Measurements from ENCODE around the gene KLHL1.

The KLHL1 gene

DNA sequence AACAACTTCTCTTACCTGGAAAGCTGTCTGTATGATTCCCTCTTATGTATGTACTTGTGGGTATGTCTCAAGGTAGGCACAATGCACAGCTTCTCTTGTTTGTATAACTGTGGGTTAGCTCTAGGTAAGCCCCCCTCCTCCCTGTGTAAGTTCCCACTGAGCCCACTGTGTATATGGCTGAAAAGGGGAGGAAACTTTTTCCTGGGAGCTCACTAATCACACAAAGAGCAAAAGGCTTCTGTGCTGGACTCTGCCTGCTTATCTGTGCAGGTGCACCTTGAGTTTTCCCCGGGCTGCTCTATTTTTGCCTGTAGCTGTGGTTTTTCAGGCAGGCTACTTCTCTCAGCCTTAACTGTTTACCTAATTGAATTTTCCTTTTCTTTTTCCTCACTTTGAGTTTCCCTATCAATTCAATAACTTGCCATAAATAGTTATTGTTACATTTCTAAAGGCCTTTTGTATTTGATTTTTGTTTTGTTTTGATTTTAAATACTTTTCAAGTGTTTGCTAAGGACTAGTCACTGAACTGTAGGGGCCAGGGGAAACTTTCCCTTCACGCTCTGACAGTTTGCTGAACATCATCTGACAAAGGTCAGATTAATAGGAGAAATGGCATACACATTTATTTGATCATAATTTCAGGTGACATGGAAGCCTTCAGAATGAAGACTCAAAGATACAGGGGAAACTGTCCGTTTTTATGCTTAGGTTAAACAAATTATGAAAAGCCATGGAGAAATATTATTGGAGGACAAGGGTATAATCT is 424.1 kb downstream of the KLHL1 start:
- no peak for DNase-seq (ENCODE audit: low read depth in 1 of 2, low spot score in 1 of 2)

DNA sequence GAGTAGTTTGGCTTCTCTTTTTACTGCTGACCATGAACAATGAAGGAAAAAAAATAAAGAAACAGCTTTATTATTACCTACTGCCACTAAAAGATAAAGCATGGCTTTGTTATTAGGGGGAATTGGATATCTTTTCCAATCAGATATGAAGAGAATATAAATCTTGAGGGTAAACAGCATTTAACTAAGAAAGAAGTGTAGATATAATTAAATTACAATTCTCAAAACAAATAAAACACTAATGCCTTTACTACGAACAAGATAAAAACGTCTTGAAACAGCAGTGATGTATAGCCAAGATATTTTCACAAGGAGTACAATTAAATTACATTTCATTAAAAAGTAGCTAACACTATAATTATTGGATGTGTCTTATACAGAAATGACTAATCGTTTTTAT is 426.5 kb downstream of the KLHL1 start:
- no peak for DNase-seq (ENCODE audit: low read depth in 1 of 2, low spot score in 1 of 2)

DNA sequence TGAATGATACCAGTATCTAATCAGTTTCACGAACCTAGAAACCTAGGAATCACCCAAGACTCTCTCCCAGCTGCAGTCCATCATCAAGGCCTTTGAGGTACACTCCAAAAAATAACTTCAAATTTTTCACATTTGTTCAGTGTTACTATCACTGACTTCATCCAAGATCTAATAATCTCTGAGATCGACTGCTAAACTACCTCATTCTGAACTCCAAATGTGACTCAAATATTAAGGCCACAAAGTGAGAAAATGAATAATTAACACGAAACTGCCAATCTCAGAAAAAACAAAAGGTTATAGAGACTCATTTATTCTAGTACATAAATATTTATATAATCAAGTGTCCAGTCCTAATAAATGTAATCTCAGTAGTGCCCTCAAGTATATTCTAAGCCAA is 430.9 kb downstream of the KLHL1 start:
- no peak for DNase-seq (ENCODE audit: low read depth in 1 of 2, low spot score in 1 of 2)

DNA sequence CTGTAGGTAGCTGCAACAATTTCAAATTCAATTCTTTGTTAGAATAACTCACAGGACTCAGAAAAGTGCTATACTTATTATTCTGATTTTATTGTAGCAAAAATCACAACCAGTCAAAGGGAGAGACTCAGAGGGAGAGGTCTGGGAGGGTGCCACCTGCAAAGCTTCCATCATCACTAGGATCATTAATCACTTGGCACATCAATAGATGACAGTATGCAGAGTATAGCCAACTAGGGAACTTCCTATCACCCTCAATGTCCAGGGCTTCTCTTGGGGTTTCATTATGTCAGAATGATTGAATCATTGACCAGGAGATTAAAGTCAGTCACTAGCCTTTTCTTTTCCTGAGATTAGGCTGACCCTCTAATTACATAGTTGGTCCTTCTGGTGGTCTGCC is 432.0 kb downstream of the KLHL1 start:
- DNase-seq (ENCODE audit: low read depth in 1 of 2, low spot score in 1 of 2), result no peak

DNA sequence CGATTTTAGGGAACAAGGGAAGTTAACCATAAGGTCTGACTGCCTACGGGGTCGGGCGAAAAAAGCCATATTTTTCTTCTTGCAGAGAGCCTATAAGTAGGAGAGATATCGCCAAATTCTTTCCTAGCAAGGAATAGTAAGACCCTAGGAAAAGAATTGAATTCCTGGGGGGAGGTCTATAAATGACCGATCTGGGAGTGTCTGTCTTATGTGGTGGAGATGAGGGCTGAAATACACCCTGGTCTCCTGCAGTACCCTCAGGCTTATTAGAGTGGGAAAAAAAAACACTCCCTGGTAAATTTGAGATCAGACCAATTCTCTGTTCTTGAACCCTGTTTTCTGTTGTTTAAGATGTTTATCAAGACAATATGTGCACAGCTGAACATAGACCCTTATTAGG is 448.1 kb downstream of the KLHL1 start:
- DNase-seq (ENCODE audit: low read depth in 1 of 2, low spot score in 1 of 2), result no peak

DNA sequence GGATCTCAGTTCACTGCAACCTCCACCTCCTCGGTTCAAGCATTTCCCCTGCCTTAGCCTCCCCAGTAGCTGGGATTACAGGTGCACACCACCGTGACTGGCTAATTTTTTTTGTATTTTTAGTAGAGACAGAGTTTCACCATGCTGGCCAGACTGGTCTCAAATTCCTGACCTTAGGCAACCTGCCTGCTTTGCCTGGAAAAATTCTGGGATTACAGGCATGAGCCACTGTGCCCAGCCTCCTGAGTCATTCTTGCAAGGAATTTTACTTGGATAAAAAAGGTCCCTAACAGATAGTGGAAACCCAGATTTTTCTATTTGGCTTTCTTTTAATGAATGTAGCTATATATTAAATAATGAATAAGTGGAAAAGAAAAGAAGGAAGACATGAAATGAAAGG is 450.6 kb downstream of the KLHL1 start:
- no peak for DNase-seq (ENCODE audit: low read depth in 1 of 2, low spot score in 1 of 2)

DNA sequence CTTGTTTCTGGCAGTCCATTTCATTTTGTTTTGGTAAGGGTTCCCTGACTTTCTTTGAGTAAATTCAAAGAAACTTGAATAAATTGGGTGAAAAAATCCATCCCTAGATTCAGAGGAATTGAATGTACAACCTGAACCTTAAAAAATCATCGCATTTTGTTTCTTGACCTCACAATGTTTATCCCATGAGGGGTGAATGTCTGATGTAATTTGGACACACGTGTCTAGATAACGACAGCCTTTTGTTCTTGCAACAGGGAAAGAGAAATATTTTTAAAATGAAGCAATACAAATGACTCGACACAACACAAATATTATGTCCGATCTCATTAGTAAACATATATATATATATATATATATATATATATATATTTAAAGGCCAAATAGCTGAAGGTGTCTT is 453.9 kb downstream of the KLHL1 start:
- no peak for DNase-seq (ENCODE audit: low read depth in 1 of 2, low spot score in 1 of 2)

All from activated CD4-positive, alpha-beta T cell treated with anti-CD3 and anti-CD28 coated beads, Interleukin-2, amount 50 U/mL, for 24 hours (primary cell).